ENCODE data around the gene OAS3.

OAS3 gene

DNA sequence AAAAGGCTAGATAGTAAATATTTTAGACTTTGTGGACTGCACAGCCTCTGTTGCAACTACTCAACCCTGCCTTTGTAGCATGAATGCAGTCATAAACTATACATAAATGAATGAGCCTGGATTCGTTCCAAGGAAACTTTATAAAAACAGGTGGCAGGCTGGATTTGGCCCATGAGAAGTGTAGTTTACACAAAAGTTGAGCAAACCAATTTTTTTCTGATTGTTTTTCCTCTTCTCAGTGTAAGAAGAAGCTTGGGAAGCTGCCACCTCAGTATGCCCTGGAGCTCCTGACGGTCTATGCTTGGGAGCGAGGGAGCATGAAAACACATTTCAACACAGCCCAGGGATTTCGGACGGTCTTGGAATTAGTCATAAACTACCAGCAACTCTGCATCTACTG lies 22.0 kb upstream of the OAS3 start:
- POLR2A ChIA-PET, result no interaction called here
- CTCF ChIA-PET, result interaction anchor here (0.6 kb wide), 1 partner anchor 10 kb away, joined by 3 read pairs; no protein-coding TSS in a partner anchor
- Histone ChIP-seq H3K36me3 (ENCODE audit: control insufficient read depth in 2 of 2, insufficient read depth in 1 of 2, low read length in 2 of 2) (no peaks in the 10 kb centered on the region), H3K4me1 (ENCODE audit: control insufficient read depth, insufficient read depth, low read length) (no peaks in the 10 kb centered on the region), H3K4me3 (ENCODE audit: low read depth, low read length) (no peak overlapping the region), H3K9me3 (ENCODE audit: control insufficient read depth, insufficient read depth, low read depth, low read length) (no peaks in the 10 kb centered on the region; the same call in 1 of the 2 replicates), H3K27ac (ENCODE audit: extremely low read depth, low read depth, low read length) (no peak overlapping the region)
- no peak for TF ChIP-seq SCRT1 (tag by site-specific recombination; IDR thresholded peaks at IDR 0.05; ENCODE audit: borderline replicate concordance)

- H3K4me1 ChIP-seq (ENCODE audit: control insufficient read depth, insufficient read depth, low read length), result no peaks in the 10 kb centered on the region
- TF ChIP-seq BCL6B (tag by site-specific recombination; IDR thresholded peaks at IDR 0.05) (no peak), ZNF585B (tag by site-specific recombination; IDR thresholded peaks at IDR 0.05) (no peak), MZF1 (tag by site-specific recombination; IDR thresholded peaks at IDR 0.05; ENCODE audit: borderline replicate concordance) (no peak), ZNF239 (tag by site-specific recombination; IDR thresholded peaks at IDR 0.05) (no peak), ZNF18 (tag by site-specific recombination; IDR thresholded peaks at IDR 0.05) (no peak), ZNF391 (tag by site-specific recombination; IDR thresholded peaks at IDR 0.05; ENCODE audit: borderline replicate concordance, low read depth) (no peak), IKZF3 (tag by site-specific recombination; IDR thresholded peaks at IDR 0.05) (no peak), ZNF10 (tag by site-specific recombination; IDR thresholded peaks at IDR 0.05) (no peak), ZBTB48 (tag by site-specific recombination; IDR thresholded peaks at IDR 0.05) (no peak), MEIS1 (CRISPR knock-in tag; IDR thresholded peaks at IDR 0.05; ENCODE audit: borderline replicate concordance) (no peak), ZNF544 (tag by site-specific recombination; IDR thresholded peaks at IDR 0.05) (no peak), ZNF501 (tag by site-specific recombination; IDR thresholded peaks at IDR 0.05) (no peak)
- TF ChIP-seq, protein P1, sequence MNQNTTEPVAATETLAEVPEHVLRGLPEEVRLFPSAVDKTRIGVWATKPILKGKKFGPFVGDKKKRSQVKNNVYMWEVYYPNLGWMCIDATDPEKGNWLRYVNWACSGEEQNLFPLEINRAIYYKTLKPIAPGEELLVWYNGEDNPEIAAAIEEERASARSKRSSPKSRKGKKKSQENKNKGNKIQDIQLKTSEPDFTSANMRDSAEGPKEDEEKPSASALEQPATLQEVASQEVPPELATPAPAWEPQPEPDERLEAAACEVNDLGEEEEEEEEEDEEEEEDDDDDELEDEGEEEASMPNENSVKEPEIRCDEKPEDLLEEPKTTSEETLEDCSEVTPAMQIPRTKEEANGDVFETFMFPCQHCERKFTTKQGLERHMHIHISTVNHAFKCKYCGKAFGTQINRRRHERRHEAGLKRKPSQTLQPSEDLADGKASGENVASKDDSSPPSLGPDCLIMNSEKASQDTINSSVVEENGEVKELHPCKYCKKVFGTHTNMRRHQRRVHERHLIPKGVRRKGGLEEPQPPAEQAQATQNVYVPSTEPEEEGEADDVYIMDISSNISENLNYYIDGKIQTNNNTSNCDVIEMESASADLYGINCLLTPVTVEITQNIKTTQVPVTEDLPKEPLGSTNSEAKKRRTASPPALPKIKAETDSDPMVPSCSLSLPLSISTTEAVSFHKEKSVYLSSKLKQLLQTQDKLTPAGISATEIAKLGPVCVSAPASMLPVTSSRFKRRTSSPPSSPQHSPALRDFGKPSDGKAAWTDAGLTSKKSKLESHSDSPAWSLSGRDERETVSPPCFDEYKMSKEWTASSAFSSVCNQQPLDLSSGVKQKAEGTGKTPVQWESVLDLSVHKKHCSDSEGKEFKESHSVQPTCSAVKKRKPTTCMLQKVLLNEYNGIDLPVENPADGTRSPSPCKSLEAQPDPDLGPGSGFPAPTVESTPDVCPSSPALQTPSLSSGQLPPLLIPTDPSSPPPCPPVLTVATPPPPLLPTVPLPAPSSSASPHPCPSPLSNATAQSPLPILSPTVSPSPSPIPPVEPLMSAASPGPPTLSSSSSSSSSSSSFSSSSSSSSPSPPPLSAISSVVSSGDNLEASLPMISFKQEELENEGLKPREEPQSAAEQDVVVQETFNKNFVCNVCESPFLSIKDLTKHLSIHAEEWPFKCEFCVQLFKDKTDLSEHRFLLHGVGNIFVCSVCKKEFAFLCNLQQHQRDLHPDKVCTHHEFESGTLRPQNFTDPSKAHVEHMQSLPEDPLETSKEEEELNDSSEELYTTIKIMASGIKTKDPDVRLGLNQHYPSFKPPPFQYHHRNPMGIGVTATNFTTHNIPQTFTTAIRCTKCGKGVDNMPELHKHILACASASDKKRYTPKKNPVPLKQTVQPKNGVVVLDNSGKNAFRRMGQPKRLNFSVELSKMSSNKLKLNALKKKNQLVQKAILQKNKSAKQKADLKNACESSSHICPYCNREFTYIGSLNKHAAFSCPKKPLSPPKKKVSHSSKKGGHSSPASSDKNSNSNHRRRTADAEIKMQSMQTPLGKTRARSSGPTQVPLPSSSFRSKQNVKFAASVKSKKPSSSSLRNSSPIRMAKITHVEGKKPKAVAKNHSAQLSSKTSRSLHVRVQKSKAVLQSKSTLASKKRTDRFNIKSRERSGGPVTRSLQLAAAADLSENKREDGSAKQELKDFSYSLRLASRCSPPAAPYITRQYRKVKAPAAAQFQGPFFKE (tag by site-specific recombination; IDR thresholded peaks at IDR 0.05; ENCODE audit: borderline replicate concordance), result no peak
- TF ChIP-seq, protein P2, sequence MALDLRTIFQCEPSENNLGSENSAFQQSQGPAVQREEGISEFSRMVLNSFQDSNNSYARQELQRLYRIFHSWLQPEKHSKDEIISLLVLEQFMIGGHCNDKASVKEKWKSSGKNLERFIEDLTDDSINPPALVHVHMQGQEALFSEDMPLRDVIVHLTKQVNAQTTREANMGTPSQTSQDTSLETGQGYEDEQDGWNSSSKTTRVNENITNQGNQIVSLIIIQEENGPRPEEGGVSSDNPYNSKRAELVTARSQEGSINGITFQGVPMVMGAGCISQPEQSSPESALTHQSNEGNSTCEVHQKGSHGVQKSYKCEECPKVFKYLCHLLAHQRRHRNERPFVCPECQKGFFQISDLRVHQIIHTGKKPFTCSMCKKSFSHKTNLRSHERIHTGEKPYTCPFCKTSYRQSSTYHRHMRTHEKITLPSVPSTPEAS (tag by site-specific recombination; IDR thresholded peaks at IDR 0.05), result no peak
- no peak overlapping the region for H3K4me3 ChIP-seq (ENCODE audit: low read depth, low read length)
- H3K36me3 ChIP-seq (ENCODE audit: control insufficient read depth in 2 of 2, insufficient read depth in 1 of 2, low read length in 2 of 2), result no peaks in the 10 kb centered on the region
- ChIA-PET CTCF (no interaction called here), POLR2A (no interaction called here)
- H3K9me3 ChIP-seq (ENCODE audit: control insufficient read depth, insufficient read depth, low read depth, low read length), result no peaks in the 10 kb centered on the region
- H3K27ac ChIP-seq (ENCODE audit: extremely low read depth, low read depth, low read length), result no peak overlapping the region
Measured at GRCh38 chr12:112919121-112919520, 19.2 kb upstream of the OAS3 start.
